GM21381 (cell line): Measurements from ENCODE around the gene ZNF175.
"Not testable (repeated sequence)": the region's sequence is repeated elsewhere in the genome, so short reads cannot be mapped to it uniquely, and the experiment has no call there.

Experiments used
- ATAC-seq: cut with Tn5 transposase; IDR thresholded peaks from one replicate; pipeline ENCODE4 v1.9.1; 2021; ENCODE audit warnings: mild to moderate bottlenecking, moderate library complexity; ENCODE audit not compliant: unreplicated experiment

The ZNF175 gene

DNA sequence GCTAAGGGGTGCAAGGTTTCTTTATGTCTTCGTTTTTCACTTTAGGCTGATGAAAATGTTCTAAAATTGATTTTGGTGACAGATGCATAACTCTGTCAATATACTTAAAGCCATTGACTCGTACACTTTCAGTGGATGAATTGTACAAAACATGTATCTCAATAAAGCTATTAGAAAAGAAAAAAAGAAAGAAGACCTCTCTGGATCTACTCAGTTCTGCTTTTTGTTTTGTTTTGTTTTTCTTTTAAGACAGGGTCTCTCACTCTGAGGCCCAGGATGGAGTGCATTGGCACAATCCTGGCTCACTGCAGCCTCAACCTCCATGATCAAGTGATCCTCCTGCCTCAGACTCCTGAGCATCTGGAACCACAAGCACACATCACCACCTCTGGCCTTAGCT is 55.6 kb downstream of the ZNF175 start:
- ATAC-seq: no peak

DNA sequence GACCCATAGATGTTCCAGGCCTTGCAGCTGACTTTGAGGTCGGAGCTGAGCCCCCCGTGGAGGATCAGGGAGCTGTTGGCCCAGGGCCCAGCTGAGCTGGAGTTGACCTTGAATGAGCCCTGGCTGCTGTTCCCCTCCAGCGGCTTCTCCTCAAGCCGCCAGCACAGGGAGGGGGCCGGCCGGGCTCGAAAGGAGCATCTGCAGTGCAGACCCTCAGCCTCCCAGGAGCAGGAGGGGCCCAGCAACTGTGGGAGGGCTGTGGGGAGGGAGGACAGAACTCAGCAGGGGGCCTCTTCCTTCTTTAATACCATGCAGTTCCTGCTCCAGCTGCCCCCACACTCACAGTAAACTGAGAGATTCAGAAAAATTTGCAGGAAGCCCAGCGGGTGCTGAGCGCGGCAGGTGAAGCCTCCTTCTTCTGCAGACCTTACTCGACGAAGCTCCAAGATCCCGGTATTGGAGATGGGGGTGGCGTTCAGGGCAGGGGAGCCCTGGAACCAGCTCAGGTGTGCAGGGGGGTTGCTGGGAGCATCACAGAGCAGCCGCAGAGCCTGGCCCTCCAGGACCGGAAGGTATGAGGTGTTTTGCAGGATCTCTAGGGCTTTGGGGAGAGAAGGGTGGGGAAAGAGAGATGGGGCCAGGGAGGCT is 56.5 kb downstream of the ZNF175 start:
- ATAC-seq: no peak

DNA sequence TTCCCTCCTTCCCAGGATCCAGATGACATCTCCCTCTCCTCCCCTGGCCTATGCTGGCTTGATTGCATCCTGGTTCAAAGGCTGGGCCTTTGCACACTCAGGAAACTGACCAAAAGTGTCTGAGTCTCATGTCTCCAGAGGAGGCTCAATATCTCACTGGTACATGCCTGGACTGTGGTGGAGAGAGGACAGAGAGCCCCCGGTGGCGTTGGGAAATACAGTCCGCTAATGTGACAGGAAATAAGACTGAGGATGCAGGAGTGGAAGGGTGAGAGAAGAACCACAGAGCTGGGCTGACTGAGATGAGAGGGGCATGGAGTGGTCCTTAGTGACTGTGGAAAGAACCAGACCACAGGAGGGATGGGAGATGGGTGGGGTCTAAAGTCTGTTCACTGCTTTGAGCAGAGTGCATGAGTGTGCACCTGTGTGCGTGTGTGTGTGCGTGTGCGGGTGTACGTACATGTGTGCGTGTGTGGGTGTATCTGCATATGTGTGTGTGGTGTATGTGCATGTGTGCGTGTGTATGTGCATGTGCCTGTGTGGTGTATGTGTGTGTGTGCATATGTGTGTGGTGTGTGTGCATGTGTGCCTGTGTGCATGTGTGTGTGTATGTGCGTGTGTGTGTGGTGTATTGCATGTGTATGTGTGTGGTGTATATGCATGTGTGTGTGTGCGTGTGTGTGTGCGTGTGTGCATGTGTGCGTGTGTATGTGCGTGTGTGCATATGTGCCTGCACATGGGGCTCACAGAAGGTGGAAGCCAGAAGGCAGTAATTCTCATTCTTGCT is 57.3 kb downstream of the ZNF175 start:
- no peak for ATAC-seq

DNA sequence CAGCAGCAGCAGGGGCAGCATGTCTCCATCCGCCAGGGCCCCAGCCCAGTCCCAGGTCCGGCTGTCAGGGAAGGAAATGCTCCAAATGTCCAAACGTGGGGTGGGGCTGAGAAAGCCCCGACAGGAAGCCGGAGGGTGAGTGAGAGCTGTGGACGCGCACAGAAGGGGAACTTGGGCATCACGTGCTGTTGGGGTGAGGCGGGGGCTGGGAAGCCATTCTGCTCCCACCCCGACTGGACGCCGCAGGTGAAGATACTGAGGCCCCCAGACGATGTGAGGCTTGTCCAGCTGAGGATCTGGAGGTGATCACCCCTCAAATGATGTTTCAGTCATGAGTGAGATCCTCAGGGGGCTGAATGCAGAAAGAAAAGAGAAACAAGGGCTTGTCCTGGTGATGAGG is 59.2 kb downstream of the ZNF175 start, which contains the start of gene SIGLEC5:
TSS of gene SIGLEC5 (minus strand) at position 87 of the 400 bp plus-strand sequence. CDS start at position 21, 66 bp downstream.
- not testable (repeated sequence) for ATAC-seq

DNA sequence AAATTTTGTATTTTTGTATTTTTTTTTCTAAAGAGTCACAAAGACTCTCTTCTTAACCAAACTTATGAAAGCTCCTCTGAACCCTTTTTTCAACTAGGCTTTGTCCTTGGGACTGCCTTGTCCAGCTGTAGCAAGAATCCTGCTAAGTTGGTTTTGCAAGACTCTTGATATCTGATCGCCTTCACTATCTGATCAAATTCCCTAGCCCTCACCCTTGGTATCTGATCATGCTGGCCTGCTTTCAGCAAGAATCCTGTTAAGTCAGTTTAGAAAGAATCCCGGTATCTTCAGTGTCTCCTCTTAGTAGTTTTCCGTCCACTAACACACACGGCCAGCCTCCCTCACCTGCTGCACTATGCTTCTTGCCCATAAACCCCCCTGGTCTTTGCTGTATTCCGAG is 61.0 kb downstream of the ZNF175 start:
- ATAC-seq: no peak

DNA sequence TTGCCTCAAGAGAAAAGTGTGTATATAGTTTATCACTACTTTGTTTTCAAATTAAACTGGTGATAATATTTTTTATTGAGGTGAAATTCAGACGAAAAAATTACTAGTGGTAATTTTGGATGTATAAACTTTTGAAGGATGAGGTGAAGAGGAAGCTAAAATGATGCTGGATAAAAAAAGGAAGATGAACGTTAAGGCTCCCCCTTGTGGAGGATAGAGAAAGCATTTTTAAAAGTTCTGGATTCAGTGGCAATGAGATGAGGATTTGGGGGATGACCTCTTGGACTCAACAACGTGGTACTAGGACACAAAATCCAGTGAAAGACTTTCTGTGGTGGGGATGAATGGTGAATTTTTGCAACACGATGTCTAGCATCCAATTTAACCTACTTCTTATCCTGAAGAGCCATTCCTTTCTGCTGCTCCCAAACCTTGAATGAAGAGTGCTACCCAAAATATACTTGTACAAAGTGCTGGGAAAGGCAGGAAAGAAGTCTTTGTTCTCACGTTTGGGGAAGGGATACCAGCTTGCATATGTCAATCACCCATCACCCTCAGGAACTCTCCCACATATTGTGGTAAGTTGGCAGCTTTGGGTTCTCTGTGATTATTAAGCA is 66.4 kb downstream of the ZNF175 start:
- ATAC-seq: no peak

DNA sequence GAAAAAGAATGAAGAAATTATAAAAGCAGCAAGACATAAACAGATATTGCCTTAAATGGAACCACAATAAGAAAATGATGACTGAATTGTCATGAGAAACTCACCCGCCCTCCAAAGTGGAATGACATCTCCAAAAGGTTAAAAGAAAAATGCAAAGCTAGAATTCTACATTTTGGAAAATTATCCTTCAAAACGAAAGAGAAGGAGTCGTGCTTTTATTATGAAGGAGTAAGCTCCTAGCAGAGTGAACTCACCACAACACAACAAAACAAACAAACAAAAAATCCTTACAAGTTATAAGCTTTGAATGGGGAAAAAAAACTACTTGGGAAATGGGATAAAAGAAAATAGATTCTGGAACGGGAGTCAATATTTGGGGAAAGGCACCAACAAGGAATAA is 68.8 kb downstream of the ZNF175 start:
- no peak for ATAC-seq

DNA sequence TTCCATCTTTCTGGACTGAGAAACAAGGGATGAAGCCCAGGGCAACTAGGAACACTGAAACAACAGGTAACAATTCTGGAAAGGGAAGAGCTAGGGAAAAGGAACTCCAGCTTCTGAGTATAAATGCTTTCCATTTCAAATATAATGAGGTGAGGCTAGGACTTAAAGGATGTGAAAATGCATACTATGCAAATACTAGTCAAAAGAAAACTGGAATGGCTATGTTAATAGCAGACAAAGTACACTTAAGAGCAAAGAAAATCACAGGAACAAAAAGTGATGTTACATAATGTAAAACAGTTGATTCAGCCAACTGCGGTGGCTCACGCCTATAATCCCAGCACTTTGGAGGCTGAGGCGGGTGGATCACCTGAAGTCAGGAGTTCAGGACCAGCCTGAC is 69.3 kb downstream of the ZNF175 start:
- no peak for ATAC-seq

DNA sequence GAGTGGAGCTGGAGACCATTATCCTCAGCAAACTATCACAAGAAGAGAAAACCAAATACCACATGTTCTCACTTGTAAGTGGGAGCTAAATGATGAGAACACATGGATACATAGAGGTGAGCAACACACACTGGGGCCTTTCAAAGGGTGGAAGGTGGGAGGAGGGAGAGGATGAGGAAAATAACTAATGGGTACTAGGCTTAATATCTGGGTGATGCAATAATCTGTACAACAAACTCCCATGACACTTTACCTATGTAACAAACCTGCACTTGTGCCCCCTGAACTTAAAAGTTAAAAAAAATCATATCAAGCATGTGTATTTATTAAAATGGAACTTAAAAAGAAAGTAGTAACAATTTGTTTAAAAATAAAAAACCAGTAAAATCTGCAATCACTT is 70.6 kb downstream of the ZNF175 start:
- ATAC-seq: no peak
